Measurements from ENCODE around the gene COL9A1. TPM values are rescaled to one million over a fixed set of nuclear protein-coding genes. Genes with fewer than 3 reads are reported as not detected.

Gene COL9A1
- total RNA-seq, 1 donor from 2014 or later: 8.1 TPM

DNA sequence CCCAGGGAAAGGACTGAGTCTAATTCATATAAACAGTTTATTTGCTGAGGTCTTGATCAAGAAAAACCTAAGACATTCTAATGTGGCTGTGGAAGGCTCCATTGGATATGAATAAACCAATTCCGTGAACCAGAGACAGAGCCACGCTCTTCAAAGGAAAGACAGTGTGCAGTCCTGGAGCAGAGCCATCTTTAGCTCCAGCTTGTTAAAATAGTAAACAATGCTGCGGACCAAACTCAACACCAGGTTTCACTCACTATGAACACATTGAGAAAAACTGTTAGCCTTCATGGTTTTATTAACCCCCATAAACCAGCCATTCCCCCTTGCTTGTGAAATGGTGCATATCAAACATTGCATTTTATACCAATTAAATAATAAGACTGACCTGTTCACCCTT is 61.9 kb downstream of the COL9A1 start:
- no peaks in the 10 kb centered on the region for H3K4me1 Mint-ChIP-seq (ENCODE audit: low read depth)
- no peak for DNase-seq (ENCODE audit: low spot score, unreplicated experiment)
- H3K36me3 Mint-ChIP-seq (ENCODE audit: insufficient read depth): no peaks in the 10 kb centered on the region
- no peaks in the 10 kb centered on the region for H3K27me3 Mint-ChIP-seq
- no peak for TF ChIP-seq CTCF (IDR thresholded peaks at IDR 0.05; ENCODE audit: unreplicated experiment)
- no peak overlapping the region for H3K27ac Mint-ChIP-seq
- no peak overlapping the region for H3K4me3 Mint-ChIP-seq (ENCODE audit: low read depth)
- H3K9me3 Mint-ChIP-seq (ENCODE audit: low read depth): no peaks in the 10 kb centered on the region

GRCh38 chr6:70236343-70236742 is 66.5 kb downstream of the COL9A1 start:
- no peak for TF ChIP-seq CTCF (IDR thresholded peaks at IDR 0.05; ENCODE audit: unreplicated experiment)
- H3K4me1 Mint-ChIP-seq (ENCODE audit: low read depth): no peaks in the 10 kb centered on the region
- no peak for DNase-seq (ENCODE audit: low spot score, unreplicated experiment)
- no peaks in the 10 kb centered on the region for H3K27me3 Mint-ChIP-seq
- no peaks in the 10 kb centered on the region for H3K36me3 Mint-ChIP-seq (ENCODE audit: insufficient read depth)
- H3K27ac Mint-ChIP-seq: no peak overlapping the region
- H3K9me3 Mint-ChIP-seq (ENCODE audit: low read depth): no peaks in the 10 kb centered on the region
- no peak overlapping the region for H3K4me3 Mint-ChIP-seq (ENCODE audit: low read depth)

- no peaks in the 10 kb centered on the region for H3K4me1 Mint-ChIP-seq (ENCODE audit: low read depth)
Observed at GRCh38 chr6:70234561-70235236, 68.2 kb downstream of the COL9A1 start.

DNA sequence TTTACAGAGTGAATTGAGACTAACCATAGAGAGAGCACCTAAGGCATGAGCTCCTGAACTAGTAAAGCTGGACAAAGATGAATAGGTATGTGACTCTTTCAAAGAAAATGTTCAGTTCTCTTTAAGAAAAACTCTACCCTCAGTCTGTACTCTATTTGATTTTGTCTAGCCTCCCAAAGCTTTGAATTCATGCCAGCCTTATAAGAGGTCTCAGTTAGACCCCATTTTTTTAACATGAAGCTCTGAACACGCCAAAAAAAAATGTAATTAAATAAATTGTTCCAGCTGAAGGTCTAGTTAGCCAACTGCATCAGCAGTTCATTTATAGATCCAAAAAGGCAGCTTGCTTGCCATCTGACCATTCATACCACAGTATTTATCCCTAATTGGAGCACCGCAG is 71.6 kb downstream of the COL9A1 start:
- H3K4me3 Mint-ChIP-seq (ENCODE audit: low read depth): no peak overlapping the region
- H3K4me1 Mint-ChIP-seq (ENCODE audit: low read depth): no peaks in the 10 kb centered on the region
- H3K27ac Mint-ChIP-seq: no peak overlapping the region
- no peaks in the 10 kb centered on the region for H3K36me3 Mint-ChIP-seq (ENCODE audit: insufficient read depth)
- no peaks in the 10 kb centered on the region for H3K27me3 Mint-ChIP-seq
- TF ChIP-seq CTCF (IDR thresholded peaks at IDR 0.05; ENCODE audit: unreplicated experiment): no peak
- DNase-seq (ENCODE audit: low spot score, unreplicated experiment): no peak
- H3K9me3 Mint-ChIP-seq (ENCODE audit: low read depth): no peaks in the 10 kb centered on the region

More at GRCh38 chr6:70234561-70235236, 68.2 kb downstream of the COL9A1 start:
- Mint-ChIP-seq H3K27me3 (no peaks in the 10 kb centered on the region), H3K9me3 (ENCODE audit: low read depth) (no peaks in the 10 kb centered on the region), H3K27ac (no peak overlapping the region), H3K4me3 (ENCODE audit: low read depth) (no peak overlapping the region), H3K36me3 (ENCODE audit: insufficient read depth) (no peaks in the 10 kb centered on the region)
- DNase-seq (ENCODE audit: low spot score, unreplicated experiment): no peak
- TF ChIP-seq CTCF (IDR thresholded peaks at IDR 0.05; ENCODE audit: unreplicated experiment): no peak

DNA sequence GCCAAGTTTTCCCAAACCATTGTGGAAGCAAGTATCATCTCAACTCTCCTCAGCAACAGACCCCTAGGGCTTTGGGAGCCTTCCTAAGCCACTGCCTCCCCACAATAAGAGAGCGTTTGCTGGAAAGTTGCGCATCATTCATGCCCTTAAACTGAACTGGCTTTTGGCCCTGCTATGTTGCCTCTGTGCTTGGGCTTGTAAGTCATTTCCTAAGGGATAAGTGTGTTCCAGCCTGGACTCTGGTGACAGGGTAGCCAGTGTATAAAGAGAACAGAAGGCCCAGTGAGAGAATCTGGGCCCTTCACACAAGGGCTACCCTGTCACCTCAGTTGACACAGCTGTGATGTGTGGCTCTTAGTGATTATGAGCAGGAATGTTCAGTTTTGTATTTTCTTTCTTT is 77.8 kb downstream of the COL9A1 start:
- Mint-ChIP-seq H3K4me1 (ENCODE audit: low read depth) (peaks cover 7% of the 10 kb centered on the region), H3K9me3 (ENCODE audit: low read depth) (no peaks in the 10 kb centered on the region), H3K4me3 (ENCODE audit: low read depth) (no peak overlapping the region), H3K27me3 (no peaks in the 10 kb centered on the region), H3K27ac (no peak overlapping the region), H3K36me3 (ENCODE audit: insufficient read depth) (no peaks in the 10 kb centered on the region)
- TF ChIP-seq CTCF (IDR thresholded peaks at IDR 0.05; ENCODE audit: unreplicated experiment): no peak
- no peak for DNase-seq (ENCODE audit: low spot score, unreplicated experiment)

Data from progenitor cell of endocrine pancreas (in vitro differentiated cells).